GM13977 (cell line): ENCODE data around the gene NEK6.

Experiments used
- DNase-seq: peaks from one replicate; pipeline ENCODE4 v3.0.0; 2012; ENCODE audit warnings: low spot score
- in situ Hi-C: fragments of 300-500 bp; cut with MboI; formaldehyde crosslinking; loops from one replicate; pipeline ENCODE4 v1.12.0; 2022; ENCODE audit warnings: low sequenced_read_pairs, low pct_unique_long_range_greater_than_20kb, mixed read lengths, inconsistent platforms; ENCODE audit not compliant: unreplicated experiment
- TF ChIP-seq, protein P1 (sequence below): IDR thresholded peaks from 2 replicates; pipeline ENCODE4 v1.5.1; 2012; ENCODE audit warnings: mild to moderate bottlenecking, control low read depth; ENCODE audit not compliant: insufficient read depth; ENCODE audit errors: extremely low read depth, missing control alignments

Gene NEK6

DNA sequence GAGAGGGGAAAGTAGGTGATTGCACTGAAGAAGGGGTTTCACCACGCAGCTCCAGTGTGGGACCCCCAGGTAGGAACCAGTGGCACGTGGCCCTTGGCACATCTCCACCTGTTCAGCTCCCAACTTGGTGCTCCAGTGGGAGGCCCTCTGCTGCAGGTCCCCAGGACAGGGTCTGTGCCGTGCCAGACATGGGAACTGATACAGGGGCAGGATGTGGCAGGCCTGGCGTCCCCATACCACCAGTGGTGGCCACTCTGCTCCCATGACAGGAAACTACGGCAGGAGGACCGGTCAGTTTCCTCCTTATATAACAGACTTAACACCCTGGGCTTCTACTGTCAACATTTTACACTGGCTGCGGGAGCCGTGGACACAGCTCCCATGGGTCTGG, 90.2 kb downstream of the NEK6 start:
- TF ChIP-seq, protein P1, sequence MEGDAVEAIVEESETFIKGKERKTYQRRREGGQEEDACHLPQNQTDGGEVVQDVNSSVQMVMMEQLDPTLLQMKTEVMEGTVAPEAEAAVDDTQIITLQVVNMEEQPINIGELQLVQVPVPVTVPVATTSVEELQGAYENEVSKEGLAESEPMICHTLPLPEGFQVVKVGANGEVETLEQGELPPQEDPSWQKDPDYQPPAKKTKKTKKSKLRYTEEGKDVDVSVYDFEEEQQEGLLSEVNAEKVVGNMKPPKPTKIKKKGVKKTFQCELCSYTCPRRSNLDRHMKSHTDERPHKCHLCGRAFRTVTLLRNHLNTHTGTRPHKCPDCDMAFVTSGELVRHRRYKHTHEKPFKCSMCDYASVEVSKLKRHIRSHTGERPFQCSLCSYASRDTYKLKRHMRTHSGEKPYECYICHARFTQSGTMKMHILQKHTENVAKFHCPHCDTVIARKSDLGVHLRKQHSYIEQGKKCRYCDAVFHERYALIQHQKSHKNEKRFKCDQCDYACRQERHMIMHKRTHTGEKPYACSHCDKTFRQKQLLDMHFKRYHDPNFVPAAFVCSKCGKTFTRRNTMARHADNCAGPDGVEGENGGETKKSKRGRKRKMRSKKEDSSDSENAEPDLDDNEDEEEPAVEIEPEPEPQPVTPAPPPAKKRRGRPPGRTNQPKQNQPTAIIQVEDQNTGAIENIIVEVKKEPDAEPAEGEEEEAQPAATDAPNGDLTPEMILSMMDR: no peak
- in situ Hi-C loops: no loop called here

GRCh38 chr9:124348363-124348762, 90.6 kb downstream of the NEK6 start:
- in situ Hi-C loops: no loop called here
- peak; percentile 9 for DNase-seq
- TF ChIP-seq, protein P1: no peak

More for the DNA sequence above, 90.2 kb downstream of the NEK6 start:
- peak; percentile 13 for DNase-seq

GRCh38 chr9:124348831-124349230, 91.1 kb downstream of the NEK6 start:
- TF ChIP-seq, protein P1: no peak
- in situ Hi-C loops: no loop called here
- peak; percentile 10 for DNase-seq

DNA sequence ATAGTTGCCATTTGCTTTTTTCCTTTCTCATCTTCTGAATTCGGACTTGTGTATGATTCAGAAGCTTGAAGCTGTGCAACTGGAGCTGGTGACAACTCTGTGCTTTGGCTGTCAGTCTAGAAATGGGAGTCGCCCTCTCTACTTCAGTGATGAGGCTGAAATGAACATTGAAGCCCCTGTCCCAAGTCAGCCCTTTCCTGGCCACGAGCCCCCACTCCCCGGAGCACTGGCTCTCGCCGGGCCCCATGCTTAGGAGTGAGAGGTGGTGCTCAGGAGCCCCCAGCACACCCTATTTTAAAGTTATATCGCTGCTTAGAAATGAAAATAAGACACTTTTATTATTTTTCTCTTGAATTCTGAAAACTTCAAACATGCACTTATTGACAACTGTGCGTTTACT, 91.5 kb downstream of the NEK6 start:
- in situ Hi-C loops: no loop called here
- TF ChIP-seq, protein P1: no peak
- DNase-seq: peak; percentile 13

DNA sequence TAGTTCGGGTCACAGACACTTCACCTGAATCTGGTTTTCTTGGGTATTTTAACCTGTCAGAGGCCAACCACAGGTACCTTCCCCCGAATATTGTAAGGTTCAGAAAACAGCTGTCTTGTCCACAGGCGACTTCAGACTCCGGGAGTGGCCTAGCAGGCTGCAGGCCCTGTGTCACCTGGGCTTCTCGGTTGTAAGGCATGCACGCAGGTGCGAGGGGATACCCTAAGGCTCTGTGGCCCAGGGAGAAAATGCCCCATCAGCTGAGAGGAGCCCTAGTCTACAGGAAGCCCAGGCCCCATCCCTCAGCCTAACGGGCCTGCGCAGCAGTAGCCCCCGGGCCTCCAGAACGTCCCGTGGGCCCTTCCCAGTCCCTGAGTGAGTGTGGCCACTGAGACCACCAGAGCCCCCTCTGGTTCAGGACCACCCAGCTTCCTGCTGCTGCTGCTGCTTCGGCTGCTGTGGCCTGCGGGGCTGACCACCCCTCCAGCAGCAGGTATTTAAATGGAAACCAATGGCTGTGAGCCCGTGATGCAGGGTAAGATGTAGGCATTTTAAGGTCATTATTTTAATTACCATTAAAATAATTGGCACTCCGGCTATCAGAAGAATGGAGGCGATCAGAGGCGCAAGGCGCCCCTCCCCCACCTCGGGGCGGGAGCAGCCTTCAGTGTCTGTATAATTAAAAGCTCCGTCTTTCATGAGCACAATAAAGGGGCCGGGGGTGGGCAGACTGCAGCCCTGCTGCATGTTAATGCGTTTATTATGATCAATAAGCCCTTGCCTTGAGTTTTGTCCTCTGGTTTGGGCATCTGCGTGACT, 92.1 kb downstream of the NEK6 start:
- DNase-seq: no peak
- TF ChIP-seq, protein P1: no peak
- in situ Hi-C loops: no loop called here

GRCh38 chr9:124350494-124351263, 92.9 kb downstream of the NEK6 start:
- TF ChIP-seq, protein P1: no peak
- in situ Hi-C loops: no loop called here
- DNase-seq: no peak
